Activated naive CD4-positive, alpha-beta T cell treated with anti-CD3 and anti-CD28 coated beads, Interleukin-2, amount 50 U/mL, for 24 hours (primary cell): ENCODE measurements around the gene ZNF724.
"Not testable (repeated sequence)": the region's sequence is repeated elsewhere in the genome, so short reads cannot be mapped to it uniquely, and the experiment has no call there.

Experiments used
- H3K27ac Mint-ChIP-seq: one replicate; pipeline ENCODE4 v1.8.0; 2021; ENCODE audit warnings: mild to moderate bottlenecking, mixed read lengths
- H3K27me3 Mint-ChIP-seq: one replicate; pipeline ENCODE4 v1.8.0; 2021; ENCODE audit warnings: mixed read lengths
- H3K36me3 Mint-ChIP-seq: one replicate; pipeline ENCODE4 v1.8.0; 2021; ENCODE audit warnings: mixed read lengths
- H3K4me1 Mint-ChIP-seq: one replicate; pipeline ENCODE4 v1.8.0; 2021; ENCODE audit warnings: mixed read lengths
- H3K4me3 Mint-ChIP-seq: one replicate; pipeline ENCODE4 v1.8.0; 2021; ENCODE audit warnings: mild to moderate bottlenecking, mixed read lengths
- H3K9me3 Mint-ChIP-seq: one replicate; pipeline ENCODE4 v1.8.0; 2021; ENCODE audit warnings: mixed read lengths

ZNF724 gene

GRCh38 chr19:23249911-23250649 is at the start of gene ZNF724:
TSS of gene ZNF724 (minus strand) at chr19:23250394. CDS start at chr19:23250242, 152 bp downstream.
- no peaks in the 10 kb centered on the region for H3K9me3 Mint-ChIP-seq
- peaks cover 3% of the 10 kb centered on the region for H3K36me3 Mint-ChIP-seq
- no peaks in the 10 kb centered on the region for H3K27me3 Mint-ChIP-seq
- peak within 1 kb of the TSS; percentile 90 for H3K27ac Mint-ChIP-seq
- H3K4me1 Mint-ChIP-seq: peaks cover 19% of the 10 kb centered on the region
- H3K4me3 Mint-ChIP-seq: peak within 1 kb of the TSS; percentile 98

DNA sequence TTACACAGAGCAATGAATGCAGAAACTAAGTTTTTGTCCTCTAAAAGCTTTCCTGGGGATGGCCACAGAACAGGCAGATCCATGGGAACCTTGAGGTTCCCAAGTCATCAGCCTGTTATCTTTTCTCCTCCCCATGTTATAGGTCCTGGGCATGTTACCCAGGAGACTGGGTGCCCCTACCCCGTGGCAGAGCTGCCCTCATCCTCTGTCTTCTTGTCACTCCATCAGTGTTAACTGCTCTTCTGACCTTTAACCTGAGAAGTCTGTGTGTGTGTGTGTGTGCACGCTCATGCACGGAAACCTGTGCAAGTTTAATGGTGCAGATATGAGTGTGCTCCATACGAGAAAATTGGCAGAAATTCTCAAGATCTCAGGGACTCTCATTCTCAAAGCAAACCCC is 43.9 kb upstream of the ZNF724 start:
- Mint-ChIP-seq H3K36me3 (peaks cover 3% of the 10 kb centered on the region), H3K4me3 (no peak overlapping the region), H3K4me1 (no peaks in the 10 kb centered on the region), H3K27ac (no peak overlapping the region), H3K9me3 (peaks cover 5% of the 10 kb centered on the region), H3K27me3 (no peaks in the 10 kb centered on the region)

- H3K27me3 Mint-ChIP-seq, H3K27ac Mint-ChIP-seq: not testable (repeated sequence)
Observed at GRCh38 chr19:23289966-23290365, 39.8 kb upstream of the ZNF724 start.

DNA sequence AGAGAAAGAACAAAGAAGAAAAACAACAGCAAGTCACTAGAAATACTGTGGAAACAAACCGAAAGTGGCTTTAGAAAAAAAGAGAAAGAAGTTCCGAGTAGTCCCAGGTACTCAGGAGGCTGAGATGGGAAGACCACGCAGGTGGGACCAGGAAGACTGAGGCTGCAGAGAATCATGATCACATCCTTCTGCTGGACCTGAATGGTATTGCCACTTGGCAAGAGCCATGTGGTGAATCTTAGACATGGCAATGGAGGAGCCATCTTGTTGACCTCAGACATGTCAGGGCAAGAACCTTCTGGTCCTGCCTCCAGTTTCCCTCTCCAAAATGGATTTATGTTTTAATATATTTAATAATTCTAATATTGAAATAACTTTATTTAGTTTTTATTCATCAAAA is 37.4 kb upstream of the ZNF724 start:
- Mint-ChIP-seq H3K4me1 (peaks cover 8% of the 10 kb centered on the region), H3K9me3 (peaks cover 21% of the 10 kb centered on the region), H3K27ac (no peak overlapping the region), H3K36me3 (peaks cover 5% of the 10 kb centered on the region), H3K4me3 (no peak overlapping the region), H3K27me3 (no peaks in the 10 kb centered on the region)

More at GRCh38 chr19:23289966-23290365, 39.8 kb upstream of the ZNF724 start:
- H3K9me3 Mint-ChIP-seq: peaks cover 26% of the 10 kb centered on the region
- not testable (repeated sequence) for H3K4me3 Mint-ChIP-seq, H3K36me3 Mint-ChIP-seq, H3K4me1 Mint-ChIP-seq

GRCh38 chr19:23286477-23286876 is 36.3 kb upstream of the ZNF724 start:
- peaks cover 5% of the 10 kb centered on the region for H3K36me3 Mint-ChIP-seq
- no peaks in the 10 kb centered on the region for H3K27me3 Mint-ChIP-seq
- peaks cover 21% of the 10 kb centered on the region for H3K9me3 Mint-ChIP-seq
- peaks cover 18% of the 10 kb centered on the region for H3K4me1 Mint-ChIP-seq
- no peak overlapping the region for H3K27ac Mint-ChIP-seq
- H3K4me3 Mint-ChIP-seq: no peak overlapping the region

GRCh38 chr19:23285948-23286347 is 35.8 kb upstream of the ZNF724 start:
- peaks cover 21% of the 10 kb centered on the region for H3K9me3 Mint-ChIP-seq
- H3K4me3 Mint-ChIP-seq: no peak overlapping the region
- H3K36me3 Mint-ChIP-seq: peaks cover 5% of the 10 kb centered on the region

GRCh38 chr19:23285326-23285725 is 35.1 kb upstream of the ZNF724 start:
- not testable (repeated sequence) for H3K27me3 Mint-ChIP-seq, H3K4me3 Mint-ChIP-seq, H3K27ac Mint-ChIP-seq, H3K36me3 Mint-ChIP-seq
- Mint-ChIP-seq H3K4me1 (peaks cover 20% of the 10 kb centered on the region), H3K9me3 (peaks cover 21% of the 10 kb centered on the region)

More at GRCh38 chr19:23285948-23286347, 35.8 kb upstream of the ZNF724 start:
- H3K27me3 Mint-ChIP-seq: no peaks in the 10 kb centered on the region
- H3K27ac Mint-ChIP-seq: no peak overlapping the region
- peaks cover 20% of the 10 kb centered on the region for H3K4me1 Mint-ChIP-seq

DNA sequence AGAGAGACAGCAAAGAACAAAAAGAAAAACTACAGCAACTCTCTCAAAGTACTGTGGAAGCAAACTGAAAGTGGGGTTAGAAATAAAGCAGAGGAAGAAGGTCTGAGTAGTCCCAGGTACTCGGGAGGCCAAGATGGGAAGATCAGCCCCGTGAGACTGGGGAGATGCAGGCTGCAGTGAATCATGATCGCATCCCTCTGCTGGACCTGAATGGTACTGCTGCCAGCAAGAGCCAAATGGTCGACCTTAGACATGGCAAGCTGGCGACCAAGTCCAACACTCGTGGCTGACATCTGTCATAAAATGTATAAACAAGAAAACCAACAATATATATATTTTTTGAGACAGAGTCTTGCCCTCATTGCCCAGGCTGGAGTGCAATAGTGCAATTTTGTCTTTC is 33.7 kb upstream of the ZNF724 start:
- Mint-ChIP-seq H3K4me3 (no peak overlapping the region), H3K27ac (no peak overlapping the region), H3K9me3 (peaks cover 21% of the 10 kb centered on the region), H3K4me1 (peaks cover 20% of the 10 kb centered on the region), H3K27me3 (no peaks in the 10 kb centered on the region), H3K36me3 (peaks cover 5% of the 10 kb centered on the region)

- Mint-ChIP-seq H3K27me3 (no peaks in the 10 kb centered on the region), H3K9me3 (peaks cover 12% of the 10 kb centered on the region), H3K27ac (no peak overlapping the region), H3K36me3 (peaks cover under 1% of the 10 kb centered on the region), H3K4me3 (no peak overlapping the region), H3K4me1 (peaks cover 20% of the 10 kb centered on the region)
Observed at GRCh38 chr19:23281663-23282276, 31.6 kb upstream of the ZNF724 start.

DNA sequence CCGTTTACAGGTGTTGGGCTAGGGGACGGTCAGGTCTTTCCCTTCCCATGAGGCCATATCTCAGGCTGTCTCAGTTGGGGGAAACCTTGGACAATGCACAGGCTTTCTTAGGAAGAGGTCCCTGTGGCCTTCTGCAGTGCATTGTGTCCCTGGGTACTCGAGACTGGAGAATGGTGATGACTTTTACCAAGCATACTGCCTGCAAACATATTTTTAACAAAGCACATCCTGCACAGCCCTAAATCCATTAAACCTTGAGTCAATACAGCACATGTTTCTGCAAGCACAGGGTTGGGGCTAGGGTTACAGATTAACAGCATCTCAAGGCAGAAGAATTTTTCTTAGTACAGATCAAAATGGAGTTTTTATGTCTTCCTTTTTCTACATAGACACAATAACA is 27.9 kb upstream of the ZNF724 start:
- peaks cover 26% of the 10 kb centered on the region for H3K4me1 Mint-ChIP-seq
- not testable (repeated sequence) for H3K36me3 Mint-ChIP-seq, H3K27ac Mint-ChIP-seq, H3K9me3 Mint-ChIP-seq, H3K27me3 Mint-ChIP-seq, H3K4me3 Mint-ChIP-seq

DNA sequence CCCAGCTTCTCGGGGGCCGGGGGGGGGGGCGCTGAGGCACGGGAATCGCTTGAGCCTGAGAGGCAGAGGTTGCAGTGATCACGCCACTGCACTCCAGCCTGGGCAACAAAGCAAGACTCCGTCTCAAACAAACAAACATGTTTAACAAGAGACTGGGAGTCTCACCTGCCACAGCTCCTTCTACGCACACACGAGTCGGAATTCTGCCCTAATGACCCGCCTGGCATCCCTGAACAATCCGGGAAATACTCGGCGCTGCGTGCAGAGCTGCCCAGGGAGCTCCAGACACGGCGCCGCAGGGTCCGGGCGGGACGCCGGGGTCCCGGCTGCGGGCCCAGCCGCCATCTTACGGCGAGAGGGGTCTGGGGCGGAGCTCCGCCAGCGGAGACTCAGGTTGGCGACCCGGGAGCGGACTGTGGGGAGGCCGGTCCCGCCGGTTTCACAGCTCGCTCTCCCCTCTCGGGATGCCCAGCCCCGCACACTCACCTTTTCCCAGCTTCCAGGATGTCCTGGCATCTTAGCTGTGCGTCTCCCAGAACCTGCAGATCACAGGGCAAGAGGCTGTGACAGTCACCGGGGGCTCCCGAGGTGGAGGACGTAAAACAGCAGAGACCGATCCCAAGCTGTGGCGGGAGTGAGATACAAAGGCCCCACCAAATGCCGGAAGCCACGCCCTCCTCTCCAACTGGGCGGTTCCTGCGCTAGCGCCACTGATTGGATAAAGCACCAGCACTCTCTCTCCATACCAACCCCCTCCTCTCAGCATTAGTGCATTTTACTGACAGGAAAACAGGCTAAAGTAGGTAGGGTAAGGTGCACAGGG is 23.6 kb upstream of the ZNF724 start:
- peaks cover 34% of the 10 kb centered on the region for H3K4me1 Mint-ChIP-seq
- H3K36me3 Mint-ChIP-seq: peaks cover 8% of the 10 kb centered on the region
- H3K4me3 Mint-ChIP-seq: peak overlapping the region; percentile 97
- H3K27ac Mint-ChIP-seq: peak overlapping the region; percentile 94
- H3K9me3 Mint-ChIP-seq: no peaks in the 10 kb centered on the region
- H3K27me3 Mint-ChIP-seq: no peaks in the 10 kb centered on the region

- Mint-ChIP-seq H3K36me3 (peaks cover 8% of the 10 kb centered on the region), H3K4me1 (peaks cover 34% of the 10 kb centered on the region), H3K4me3 (peak overlapping the region; percentile 97), H3K27ac (peak overlapping the region; percentile 78), H3K27me3 (no peaks in the 10 kb centered on the region), H3K9me3 (no peaks in the 10 kb centered on the region)
Observed at GRCh38 chr19:23273022-23273589, 22.9 kb upstream of the ZNF724 start.

- peaks cover 17% of the 10 kb centered on the region for H3K36me3 Mint-ChIP-seq
- H3K27me3 Mint-ChIP-seq: no peaks in the 10 kb centered on the region
- H3K9me3 Mint-ChIP-seq: no peaks in the 10 kb centered on the region
- H3K27ac Mint-ChIP-seq: peak overlapping the region; percentile 17
- no peak overlapping the region for H3K4me3 Mint-ChIP-seq
- peaks cover 10% of the 10 kb centered on the region for H3K4me1 Mint-ChIP-seq
Observed at GRCh38 chr19:23263870-23264590, 13.8 kb upstream of the ZNF724 start.

GRCh38 chr19:23263396-23263795 is 13.2 kb upstream of the ZNF724 start:
- no peaks in the 10 kb centered on the region for H3K9me3 Mint-ChIP-seq
- peak overlapping the region; percentile 43 for H3K27ac Mint-ChIP-seq
- peaks cover 17% of the 10 kb centered on the region for H3K36me3 Mint-ChIP-seq
- no peaks in the 10 kb centered on the region for H3K27me3 Mint-ChIP-seq
- no peak overlapping the region for H3K4me3 Mint-ChIP-seq
- H3K4me1 Mint-ChIP-seq: peaks cover 10% of the 10 kb centered on the region

DNA sequence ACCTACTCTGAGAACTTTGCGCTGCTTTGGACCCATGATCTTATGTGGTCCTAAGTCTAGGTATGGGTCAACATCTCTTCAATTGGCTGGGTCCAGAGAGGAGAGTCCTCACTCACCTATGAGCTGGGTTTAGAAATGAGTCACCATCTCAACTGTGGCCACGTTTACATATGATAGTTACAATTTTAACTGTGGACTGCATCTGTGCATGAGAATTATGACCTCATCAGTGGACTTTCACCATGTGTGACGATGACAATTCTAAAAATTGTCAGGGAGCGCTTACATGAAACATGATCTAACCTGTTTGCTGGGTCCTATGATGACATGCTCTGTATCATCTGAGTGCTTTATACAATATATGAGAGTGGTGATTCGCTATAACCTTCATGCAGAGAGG is 12.7 kb upstream of the ZNF724 start:
- peak overlapping the region; percentile 43 for H3K27ac Mint-ChIP-seq
- H3K27me3 Mint-ChIP-seq: no peaks in the 10 kb centered on the region
- no peak overlapping the region for H3K4me3 Mint-ChIP-seq
- H3K9me3 Mint-ChIP-seq: no peaks in the 10 kb centered on the region
- peaks cover 17% of the 10 kb centered on the region for H3K36me3 Mint-ChIP-seq
- peaks cover 10% of the 10 kb centered on the region for H3K4me1 Mint-ChIP-seq
